GM18517 (cell line): ENCODE results near the gene KIF3B.
"Not testable (repeated sequence)": the region's sequence is repeated elsewhere in the genome, so short reads cannot be mapped to it uniquely, and the experiment has no call there.

Experiments used
- ATAC-seq: cut with Tn5 transposase; IDR thresholded peaks from one replicate; pipeline ENCODE4 v1.9.1; 2021; ENCODE audit warnings: mild to moderate bottlenecking, moderate library complexity; ENCODE audit not compliant: unreplicated experiment

The KIF3B gene

GRCh38 chr20:32292548-32292947, 15.1 kb downstream of the KIF3B start:
- no peak for ATAC-seq

- no peak for ATAC-seq
Observed at GRCh38 chr20:32294071-32294470, 16.6 kb downstream of the KIF3B start.

- no peak for ATAC-seq
Observed at GRCh38 chr20:32296412-32296811, 19.0 kb downstream of the KIF3B start.

GRCh38 chr20:32296819-32297420, 19.5 kb downstream of the KIF3B start:
- no peak for ATAC-seq

- ATAC-seq: no peak
Observed at GRCh38 chr20:32297439-32297838, 20.0 kb downstream of the KIF3B start.

GRCh38 chr20:32300647-32301046, 23.2 kb downstream of the KIF3B start:
- ATAC-seq: no peak

GRCh38 chr20:32301719-32302506, 24.5 kb downstream of the KIF3B start:
- ATAC-seq: no peak

GRCh38 chr20:32302507-32302872, 25.0 kb downstream of the KIF3B start:
- no peak for ATAC-seq

- no peak for ATAC-seq
Observed at GRCh38 chr20:32304131-32304746, 26.8 kb downstream of the KIF3B start.

- no peak for ATAC-seq
Observed at GRCh38 chr20:32312718-32313424, 35.4 kb downstream of the KIF3B start.

GRCh38 chr20:32314768-32315167, 37.3 kb downstream of the KIF3B start:
- ATAC-seq: no peak

- ATAC-seq: no peak
Observed at GRCh38 chr20:32315399-32315798, 37.9 kb downstream of the KIF3B start.

- ATAC-seq: no peak
Observed at GRCh38 chr20:32315891-32316290, 38.4 kb downstream of the KIF3B start.

- no peak for ATAC-seq
Observed at GRCh38 chr20:32316667-32317066, 39.2 kb downstream of the KIF3B start.

- no peak for ATAC-seq
Observed at GRCh38 chr20:32319100-32319499, 41.6 kb downstream of the KIF3B start.

- ATAC-seq: no peak
Observed at GRCh38 chr20:32320305-32320704, 42.9 kb downstream of the KIF3B start.

- ATAC-seq: no peak
Observed at GRCh38 chr20:32321390-32321789, 43.9 kb downstream of the KIF3B start.

- not testable (repeated sequence) for ATAC-seq
Observed at GRCh38 chr20:32322260-32322659, 44.8 kb downstream of the KIF3B start.

- not testable (repeated sequence) for ATAC-seq
Observed at GRCh38 chr20:32323761-32324160, 46.3 kb downstream of the KIF3B start.

GRCh38 chr20:32325706-32326503, 48.5 kb downstream of the KIF3B start:
- no peak for ATAC-seq

- ATAC-seq: no peak
Observed at GRCh38 chr20:32326504-32326845, 49.0 kb downstream of the KIF3B start.
